ENCODE results near the gene SENP3.

Gene SENP3

GRCh38 chr17:7577327-7578199, 15.8 kb downstream of the SENP3 start:
- no peak for DNase-seq (ENCODE audit: low read depth in 2 of 2)

DNA sequence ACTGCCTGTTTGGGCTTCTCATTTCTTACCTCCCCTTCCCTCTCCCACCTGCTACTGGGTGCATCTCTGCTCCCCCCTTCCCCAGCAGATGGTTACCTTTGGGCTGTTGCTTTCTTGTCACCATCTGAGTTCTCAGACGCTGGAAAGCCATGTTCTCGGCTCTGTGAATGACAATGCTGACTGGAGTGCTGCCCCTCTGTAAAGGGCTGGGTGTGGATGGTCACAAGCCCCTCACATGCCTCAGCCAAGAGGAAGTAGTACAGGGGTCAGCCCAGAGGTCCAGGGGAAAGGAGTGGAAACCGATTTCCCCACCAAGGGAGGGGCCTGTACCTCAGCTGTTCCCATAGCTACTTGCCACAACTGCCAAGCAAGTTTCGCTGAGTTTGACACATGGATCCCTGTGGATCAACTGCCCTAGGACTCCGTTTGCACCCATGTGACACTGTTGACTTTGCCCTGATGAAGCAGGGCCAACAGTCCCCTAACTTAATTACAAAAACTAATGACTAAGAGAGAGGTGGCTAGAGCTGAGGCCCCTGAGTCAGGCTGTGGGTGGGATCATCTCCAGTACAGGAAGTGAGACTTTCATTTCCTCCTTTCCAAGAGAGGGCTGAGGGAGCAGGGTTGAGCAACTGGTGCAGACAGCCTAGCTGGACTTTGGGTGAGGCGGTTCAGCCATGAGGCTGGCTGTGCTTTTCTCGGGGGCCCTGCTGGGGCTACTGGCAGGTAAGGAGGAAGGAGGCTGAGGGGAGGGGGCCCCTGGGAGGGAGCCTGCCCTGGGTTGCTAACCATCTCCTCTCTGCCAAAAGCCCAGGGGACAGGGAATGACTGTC, 17.5 kb downstream of the SENP3 start, which contains the start of gene CD68:
Gene CD68, plus strand, starts transcription at position 638 of the 833 bp plus-strand sequence. Its CDS starts 40 bp downstream, at position 678.
- peak in 1 of 2 donors; percentile 43 for DNase-seq (ENCODE audit: low read depth in 2 of 2)

GRCh38 chr17:7579834-7580603, 18.3 kb downstream of the SENP3 start:
- DNase-seq (ENCODE audit: low read depth in 2 of 2): no peak

GRCh38 chr17:7580604-7581575, 19.2 kb downstream of the SENP3 start:
- no peak for DNase-seq (ENCODE audit: low read depth in 2 of 2)

DNA sequence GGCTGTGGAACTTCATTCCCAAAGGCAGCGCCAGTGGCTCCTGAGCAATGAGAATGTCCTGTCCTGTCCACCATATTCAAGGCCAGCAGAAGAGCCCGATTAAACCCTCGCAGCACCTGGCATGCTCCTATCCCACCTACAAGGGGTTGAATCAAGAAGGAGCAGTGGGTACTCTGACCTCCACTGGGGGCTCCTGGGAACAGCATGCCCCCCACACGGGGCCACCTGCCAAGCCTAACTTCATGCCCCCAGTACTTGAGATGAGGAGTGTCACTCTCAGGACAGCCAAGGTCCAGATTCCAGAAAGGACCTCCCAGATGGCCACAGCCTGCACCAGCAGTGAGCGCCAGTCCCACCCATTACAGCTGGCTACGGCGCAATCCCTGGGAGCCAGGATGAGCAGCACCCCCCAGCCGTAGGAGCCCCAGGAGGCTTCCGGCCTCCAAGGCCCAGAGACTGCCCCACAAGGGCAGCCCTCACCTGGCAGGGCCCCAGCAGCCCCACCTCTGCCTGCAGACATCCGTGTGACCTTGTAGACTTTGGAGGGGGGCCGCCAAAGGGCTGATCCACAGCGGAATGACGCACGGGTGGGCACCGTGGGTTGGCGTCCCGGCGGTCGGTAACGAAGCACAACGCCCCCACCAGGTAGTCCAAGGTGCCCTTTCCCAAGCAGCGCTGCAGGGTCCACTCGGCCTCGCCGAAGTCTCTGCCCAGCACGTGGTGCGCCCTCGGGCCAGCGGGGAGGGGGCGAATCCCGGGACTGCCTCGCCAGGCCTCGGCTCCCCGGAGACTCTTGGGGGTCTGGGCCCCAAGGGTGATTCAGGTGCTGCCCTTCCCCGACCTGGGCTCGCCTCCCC, 20.9 kb downstream of the SENP3 start:
- DNase-seq (ENCODE audit: low read depth in 2 of 2): no peak

GRCh38 chr17:7583253-7584109, 21.8 kb downstream of the SENP3 start, which contains the start of gene MPDU1:
Gene MPDU1, plus strand, starts transcription at chr17:7583852. Its CDS starts 11 bp downstream, at chr17:7583863.
- DNase-seq (ENCODE audit: low read depth in 2 of 2): peak; percentile 82 to 87

GRCh38 chr17:7586673-7587419, 25.1 kb downstream of the SENP3 start:
- no peak for DNase-seq (ENCODE audit: low read depth in 2 of 2)

DNA sequence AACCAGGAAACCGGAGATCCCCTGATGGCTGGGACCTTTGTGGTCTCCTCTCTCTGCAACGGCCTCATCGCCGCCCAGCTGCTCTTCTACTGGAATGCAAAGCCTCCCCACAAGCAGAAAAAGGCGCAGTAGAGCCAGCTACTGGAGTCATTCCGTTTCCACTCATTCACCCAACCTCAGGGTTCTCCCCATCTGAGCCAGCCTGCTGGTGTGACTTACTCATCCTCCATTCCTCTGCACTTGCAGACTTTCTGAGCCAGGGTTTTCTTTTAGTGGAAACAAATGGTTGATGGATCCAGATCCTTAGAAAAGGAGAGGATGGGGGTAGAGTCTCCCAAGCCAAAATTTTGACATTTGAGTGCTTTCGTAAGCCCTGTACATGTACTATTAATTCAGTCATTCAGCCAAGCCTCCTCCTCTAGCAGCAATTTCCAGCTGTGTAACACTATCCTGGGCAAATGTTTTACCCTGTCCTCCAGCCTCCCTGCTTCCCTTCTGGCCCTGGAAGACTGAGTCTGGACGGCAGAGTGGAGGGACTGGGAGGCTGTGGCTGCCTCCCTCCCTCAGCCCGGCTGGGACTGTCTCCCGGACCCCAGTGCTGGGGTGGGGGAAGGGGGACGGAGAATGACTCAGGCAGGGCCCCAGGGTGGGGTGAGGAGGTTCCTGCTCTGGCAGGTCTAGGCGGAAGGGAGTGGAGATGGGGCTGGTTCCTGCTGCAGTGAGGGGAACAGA, 25.9 kb downstream of the SENP3 start:
- DNase-seq (ENCODE audit: low read depth in 2 of 2): no peak

- no peak for DNase-seq (ENCODE audit: low read depth in 2 of 2)
These were observed 27.0 kb downstream of the SENP3 start for GRCh38 chr17:7588553-7589203.

- peak; percentile 34 to 44 for DNase-seq (ENCODE audit: low read depth in 2 of 2)
These were observed 27.6 kb downstream of the SENP3 start for GRCh38 chr17:7589204-7589868.

GRCh38 chr17:7589891-7590691, 28.4 kb downstream of the SENP3 start, which contains the start of gene SOX15:
Gene SOX15, minus strand, starts transcription at chr17:7590094. Its CDS starts 418 bp downstream, at chr17:7589676.
- DNase-seq (ENCODE audit: low read depth in 2 of 2): no peak

DNA sequence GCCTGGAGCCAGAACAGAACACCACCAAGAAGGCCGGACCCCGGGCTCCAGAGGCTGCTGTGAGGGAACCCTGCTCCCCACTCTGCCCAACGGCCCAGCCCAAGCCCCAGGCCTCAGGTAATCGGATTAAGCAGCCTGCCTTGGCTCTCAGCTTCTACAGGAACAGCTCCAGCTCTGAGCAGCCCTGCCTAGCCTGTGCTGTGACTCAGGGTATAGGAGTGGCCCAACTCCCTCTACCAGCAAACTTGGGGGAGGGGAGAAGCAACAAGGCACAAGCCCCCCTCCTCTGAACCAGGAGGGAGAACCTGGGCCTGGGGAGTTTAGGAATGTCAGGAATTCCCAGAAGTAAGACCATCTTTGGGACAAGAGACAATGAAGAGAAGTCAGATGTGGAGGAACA, 29.0 kb downstream of the SENP3 start:
- no peak for DNase-seq (ENCODE audit: low read depth in 2 of 2)

- no peak for DNase-seq (ENCODE audit: low read depth in 2 of 2)
These were observed 29.9 kb downstream of the SENP3 start for GRCh38 chr17:7591596-7591995.

GRCh38 chr17:7592422-7593021, 30.8 kb downstream of the SENP3 start:
- no peak for DNase-seq (ENCODE audit: low read depth in 2 of 2)

DNA sequence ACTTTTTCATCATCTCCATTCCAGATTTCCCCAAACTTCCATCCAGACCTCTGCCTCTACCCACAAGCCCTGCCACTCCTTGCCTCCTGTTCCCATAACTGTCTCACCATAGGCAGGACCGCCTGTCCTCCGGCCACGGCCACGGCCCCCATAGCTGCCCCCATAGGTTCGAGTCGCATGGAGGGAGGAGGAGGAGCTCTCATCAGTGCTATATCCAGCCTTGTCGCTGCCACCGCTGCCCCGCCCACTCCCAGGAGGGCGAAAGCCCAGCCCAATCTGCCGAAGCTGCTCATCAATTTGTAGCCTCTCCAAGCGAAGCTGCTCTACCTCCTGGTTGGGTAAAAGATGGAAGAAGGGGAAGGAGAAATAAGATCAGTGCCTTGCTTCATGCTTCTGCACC, 31.6 kb downstream of the SENP3 start:
- no peak for DNase-seq (ENCODE audit: low read depth in 2 of 2)
